ENCODE results near the gene SPATA46. TPM values are rescaled to one million over a fixed set of nuclear protein-coding genes. Genes with fewer than 3 reads are reported as not detected.

The SPATA46 gene
- total RNA-seq, 4 donors from 2014 or later, result not detected

DNA sequence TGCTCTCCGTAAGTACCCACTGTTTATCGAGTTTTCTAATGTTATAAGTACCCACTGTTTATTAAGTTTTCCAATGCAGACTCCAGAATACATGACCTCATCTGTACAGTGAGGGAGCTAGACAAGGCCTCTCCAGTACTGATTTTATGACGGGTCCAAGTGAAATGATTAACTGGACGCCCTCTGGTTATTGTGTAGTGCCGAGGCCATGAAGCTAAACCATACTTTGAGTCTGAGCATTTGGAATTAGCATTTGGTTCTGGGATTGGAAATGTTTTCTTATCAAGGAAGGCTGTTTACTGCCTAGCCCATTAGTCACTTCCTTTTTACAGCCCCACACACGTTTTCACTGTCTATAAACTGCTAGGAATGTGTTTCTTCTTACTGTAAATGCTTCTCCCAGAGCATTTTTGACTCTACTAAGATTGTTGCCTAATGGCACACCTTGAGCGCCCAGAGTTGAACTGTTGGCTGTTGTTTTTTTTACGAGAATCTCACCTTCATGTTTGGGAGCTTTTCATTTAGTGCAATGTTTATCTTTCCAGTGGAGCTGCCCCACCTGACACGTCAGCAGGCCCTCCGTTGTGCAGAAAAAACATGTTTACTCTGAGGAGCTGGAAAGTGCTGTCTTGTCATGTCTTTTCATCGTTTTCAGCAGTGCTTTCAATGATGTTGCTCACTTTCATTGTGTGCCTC, 26.9 kb downstream of the SPATA46 start:
- H3K4me3 ChIP-seq (replicated peaks in 1 of 3), result no peak overlapping the region
- no peak for DNase-seq
- no peaks in the 10 kb centered on the region for H3K9me3 ChIP-seq
- H3K27ac ChIP-seq, result no peak overlapping the region
- H3K4me1 ChIP-seq, result no peaks in the 10 kb centered on the region
- H3K36me3 ChIP-seq, result no peaks in the 10 kb centered on the region
- TF ChIP-seq POLR2A (IDR thresholded peaks at IDR 0.05), result no peak
- TF ChIP-seq, protein P1, sequence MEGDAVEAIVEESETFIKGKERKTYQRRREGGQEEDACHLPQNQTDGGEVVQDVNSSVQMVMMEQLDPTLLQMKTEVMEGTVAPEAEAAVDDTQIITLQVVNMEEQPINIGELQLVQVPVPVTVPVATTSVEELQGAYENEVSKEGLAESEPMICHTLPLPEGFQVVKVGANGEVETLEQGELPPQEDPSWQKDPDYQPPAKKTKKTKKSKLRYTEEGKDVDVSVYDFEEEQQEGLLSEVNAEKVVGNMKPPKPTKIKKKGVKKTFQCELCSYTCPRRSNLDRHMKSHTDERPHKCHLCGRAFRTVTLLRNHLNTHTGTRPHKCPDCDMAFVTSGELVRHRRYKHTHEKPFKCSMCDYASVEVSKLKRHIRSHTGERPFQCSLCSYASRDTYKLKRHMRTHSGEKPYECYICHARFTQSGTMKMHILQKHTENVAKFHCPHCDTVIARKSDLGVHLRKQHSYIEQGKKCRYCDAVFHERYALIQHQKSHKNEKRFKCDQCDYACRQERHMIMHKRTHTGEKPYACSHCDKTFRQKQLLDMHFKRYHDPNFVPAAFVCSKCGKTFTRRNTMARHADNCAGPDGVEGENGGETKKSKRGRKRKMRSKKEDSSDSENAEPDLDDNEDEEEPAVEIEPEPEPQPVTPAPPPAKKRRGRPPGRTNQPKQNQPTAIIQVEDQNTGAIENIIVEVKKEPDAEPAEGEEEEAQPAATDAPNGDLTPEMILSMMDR (IDR thresholded peaks at IDR 0.05), result no peak
- WGBS, 2 donors, result 65 to 70% methylated on average over 11 of the region's 11 CpGs
- intact Hi-C loops (cut with DNase I), result no loop called here
- no peaks in the 10 kb centered on the region for H3K27me3 ChIP-seq

DNA sequence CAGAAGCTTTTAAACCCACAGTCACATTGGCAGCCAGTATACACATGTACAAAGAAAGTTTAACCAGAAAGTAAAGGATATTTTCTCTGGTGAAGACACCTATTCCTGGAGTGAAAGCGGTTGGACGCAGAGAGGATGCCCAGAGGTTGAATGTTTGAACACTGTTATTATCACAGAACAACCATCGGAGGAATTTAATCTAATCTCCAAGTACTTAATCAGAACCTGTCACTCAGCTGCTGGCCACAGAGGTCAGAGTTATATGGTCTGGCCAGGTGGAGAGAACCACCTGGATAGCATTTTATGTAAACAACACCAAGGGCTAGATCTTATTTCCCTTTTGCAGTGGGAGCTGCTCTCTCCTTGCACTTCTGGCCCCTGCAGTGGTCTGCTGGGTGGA, 29.4 kb downstream of the SPATA46 start:
- DNase-seq, result no peak
- Histone ChIP-seq H3K36me3 (no peaks in the 10 kb centered on the region), H3K4me1 (no peaks in the 10 kb centered on the region), H3K4me3 (replicated peaks in 1 of 3) (no peak overlapping the region), H3K27me3 (no peaks in the 10 kb centered on the region), H3K27ac (no peak overlapping the region), H3K9me3 (no peaks in the 10 kb centered on the region)
- intact Hi-C loops (cut with DNase I), result no loop called here
- TF ChIP-seq, protein P1 (IDR thresholded peaks at IDR 0.05), result no peak
- TF ChIP-seq POLR2A (IDR thresholded peaks at IDR 0.05), result no peak
- 65% methylated on average over 3 of the region's 3 CpGs for WGBS, 2 donors

DNA sequence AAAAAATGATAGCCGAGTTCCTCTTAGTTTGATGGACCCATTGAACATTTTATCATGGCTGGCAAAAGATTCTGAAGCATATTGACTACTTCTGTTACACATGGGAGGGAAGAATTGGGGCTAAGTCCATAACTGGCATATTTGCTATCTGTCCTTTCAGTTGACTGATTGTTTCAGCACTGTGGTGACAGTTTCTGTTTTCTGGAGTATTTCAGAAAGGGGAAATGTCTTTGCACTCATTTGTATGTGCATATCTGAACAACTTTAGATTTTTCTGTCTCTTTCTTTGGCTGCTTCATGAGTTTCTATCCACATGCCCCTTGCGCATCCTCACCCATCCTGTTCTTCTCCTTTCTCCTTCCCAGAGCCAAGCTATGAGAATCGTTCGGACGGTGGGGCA, 33.2 kb downstream of the SPATA46 start:
- no peak overlapping the region for H3K27ac ChIP-seq
- intact Hi-C loops (cut with DNase I), result no loop called here
- no peaks in the 10 kb centered on the region for H3K36me3 ChIP-seq
- 94 to 97% methylated on average over 5 of the region's 5 CpGs for WGBS, 2 donors
- H3K27me3 ChIP-seq, result no peaks in the 10 kb centered on the region
- H3K9me3 ChIP-seq, result no peaks in the 10 kb centered on the region
- H3K4me1 ChIP-seq, result no peaks in the 10 kb centered on the region
- H3K4me3 ChIP-seq (replicated peaks in 1 of 3), result no peak overlapping the region
- TF ChIP-seq, protein P1 (IDR thresholded peaks at IDR 0.05), result no peak
- no peak for TF ChIP-seq POLR2A (IDR thresholded peaks at IDR 0.05)
- DNase-seq, result no peak

DNA sequence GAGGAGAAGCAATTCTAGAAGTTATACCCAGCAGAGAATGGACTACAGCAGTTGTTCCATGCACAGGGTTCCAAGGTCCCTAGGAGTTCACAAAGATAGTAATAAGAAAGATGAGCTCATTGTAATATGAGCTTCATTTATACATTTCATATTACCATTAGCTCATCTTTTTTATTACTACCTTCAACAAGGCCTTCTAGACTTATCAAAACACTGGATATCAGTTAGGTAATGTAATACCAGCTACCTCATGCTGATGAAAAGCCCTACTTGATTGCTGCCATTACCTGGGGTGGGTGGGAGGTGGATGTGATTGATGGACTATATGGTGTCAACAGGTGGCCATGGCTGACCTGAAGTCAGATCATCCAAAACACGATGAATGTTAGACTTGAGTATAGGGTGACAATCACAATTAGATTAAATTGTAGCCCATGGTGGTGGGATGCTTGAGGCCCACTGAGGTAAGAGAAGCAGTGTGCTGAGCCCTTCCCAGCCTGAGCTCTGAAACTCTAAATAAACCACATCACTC, 34.1 kb downstream of the SPATA46 start:
- Histone ChIP-seq H3K4me1 (no peaks in the 10 kb centered on the region), H3K27me3 (no peaks in the 10 kb centered on the region), H3K9me3 (no peaks in the 10 kb centered on the region), H3K27ac (no peak overlapping the region), H3K36me3 (no peaks in the 10 kb centered on the region), H3K4me3 (replicated peaks in 1 of 3) (no peak overlapping the region)
- 80 to 95% methylated on average over 1 of the region's 1 CpG for WGBS, 2 donors
- no peak for DNase-seq
- intact Hi-C loops (cut with DNase I), result no loop called here
- no peak for TF ChIP-seq POLR2A (IDR thresholded peaks at IDR 0.05)
- TF ChIP-seq, protein P1 (IDR thresholded peaks at IDR 0.05), result no peak

DNA sequence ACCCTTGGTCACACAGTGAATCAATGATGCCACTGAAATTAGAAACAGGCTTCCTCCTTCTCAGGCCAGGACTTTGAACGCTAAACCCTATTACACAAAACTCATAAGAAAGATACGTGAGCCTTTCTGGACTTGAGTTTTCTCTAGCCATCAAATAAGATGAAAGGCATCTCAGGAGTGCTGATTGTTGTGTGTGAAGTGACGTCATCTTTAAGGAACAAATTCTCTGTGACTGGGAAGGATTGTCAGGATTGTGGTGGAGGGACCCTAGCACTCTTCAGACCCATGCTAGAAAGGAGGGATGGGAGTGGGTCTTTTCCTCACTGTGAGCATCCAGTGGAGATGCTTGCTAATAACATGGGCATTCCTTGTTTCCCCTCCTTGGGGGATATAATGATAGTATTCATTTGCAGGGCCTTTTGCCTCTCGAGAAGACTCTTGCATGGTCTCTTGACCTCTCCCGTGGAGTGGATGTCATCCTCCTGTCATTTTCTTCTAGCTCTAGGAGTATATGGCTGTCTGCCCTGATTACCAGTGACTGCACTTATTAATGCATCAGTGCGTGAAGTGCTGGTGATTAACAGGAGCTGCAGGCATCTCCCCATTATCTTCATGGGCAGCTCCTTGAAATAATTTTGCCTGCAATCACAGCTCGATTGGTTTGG, 39.9 kb downstream of the SPATA46 start:
- Histone ChIP-seq H3K4me1 (no peaks in the 10 kb centered on the region), H3K27me3 (no peaks in the 10 kb centered on the region), H3K27ac (no peak overlapping the region), H3K9me3 (no peaks in the 10 kb centered on the region), H3K36me3 (no peaks in the 10 kb centered on the region), H3K4me3 (replicated peaks in 1 of 3) (no peak overlapping the region)
- intact Hi-C loops (cut with DNase I), result no loop called here
- TF ChIP-seq, protein P1 (IDR thresholded peaks at IDR 0.05), result no peak
- TF ChIP-seq POLR2A (IDR thresholded peaks at IDR 0.05), result no peak
- no peak for DNase-seq
- 77 to 83% methylated on average over 7 of the region's 7 CpGs for WGBS, 2 donors
